Adipose tissue (tissue), 3 donors: ENCODE results near the gene DYSF. TPM values are rescaled to one million over a fixed set of nuclear protein-coding genes. Genes with fewer than 3 reads are reported as not detected.

Source experiments
- H3K27ac ChIP-seq: one replicate; pipeline ENCODE4 v1.5.1; 2013; ENCODE audit warnings: low read depth, low read length
- WGBS, 3 donors: extraction: QIAGEN DNeasy Blood & Tissue Kit; methylation state at CpG; one replicate each; pipeline ENCODE4 v1.1.7; 2013; 5-methylcytosine and 5-hydroxymethylcytosine counted together
- polyA plus RNA-seq, 3 donors: library from polyadenylated mRNA; stranded (reverse); fragments of 200-250 nt; gene quantifications; one replicate each; pipeline ENCODE4 v1.2.3, GENCODE V29; 2013
- donor health status: healthy with polysubstance abuse.
- donor health status: Bipolar disorder and iron deficiency.
- donor health status: healthy.

Gene DYSF
- polyA plus RNA-seq, 3 donors: 1.5 to 24.0 (median 20.7) TPM

GRCh38 chr2:71693286-71694270, 240.2 kb downstream of the DYSF start:
- 85 to 90% (median 89%) methylated on average over 19 of the region's 19 CpGs for WGBS, 3 donors
- no peak overlapping the region for H3K27ac ChIP-seq

- 83 to 90% (median 85%) methylated on average over 14 of the region's 14 CpGs for WGBS, 3 donors
- H3K27ac ChIP-seq: no peak overlapping the region
Observed at GRCh38 chr2:71694501-71695234, 241.3 kb downstream of the DYSF start.

GRCh38 chr2:71695235-71696120, 242.1 kb downstream of the DYSF start:
- 79 to 89% (median 82%) methylated on average over 11 to 13 of the region's 13 CpGs for WGBS, 3 donors
- H3K27ac ChIP-seq: no peak overlapping the region

- 45 to 54% (median 53%) methylated on average over 8 of the region's 8 CpGs for WGBS, 3 donors
- no peak overlapping the region for H3K27ac ChIP-seq
Observed at GRCh38 chr2:71696381-71696780, 243.0 kb downstream of the DYSF start.

GRCh38 chr2:71697106-71698004, 244.0 kb downstream of the DYSF start:
- WGBS, 3 donors: 85 to 94% (median 93%) methylated on average over 14 of the region's 14 CpGs
- H3K27ac ChIP-seq: no peak overlapping the region

- no peak overlapping the region for H3K27ac ChIP-seq
- WGBS, 3 donors: 85 to 90% (median 89%) methylated on average over 6 of the region's 6 CpGs
Observed at GRCh38 chr2:71699428-71699827, 246.1 kb downstream of the DYSF start.

- H3K27ac ChIP-seq: no peak overlapping the region
- 74 to 80% (median 77%) methylated on average over 11 of the region's 11 CpGs for WGBS, 3 donors
Observed at GRCh38 chr2:71700041-71700657, 246.8 kb downstream of the DYSF start.

- WGBS, 3 donors: 51 to 62% (median 60%) methylated on average over 21 of the region's 21 CpGs
- no peak overlapping the region for H3K27ac ChIP-seq
Observed at GRCh38 chr2:71700658-71701397, 247.5 kb downstream of the DYSF start.

- 80 to 87% (median 84%) methylated on average over 15 of the region's 15 CpGs for WGBS, 3 donors
- H3K27ac ChIP-seq: no peak overlapping the region
Observed at GRCh38 chr2:71702071-71702970, 249.0 kb downstream of the DYSF start.

GRCh38 chr2:71702971-71703898, 249.9 kb downstream of the DYSF start:
- WGBS, 3 donors: 70 to 84% (median 81%) methylated on average over 13 of the region's 13 CpGs
- H3K27ac ChIP-seq: no peak overlapping the region

- no peak overlapping the region for H3K27ac ChIP-seq
- 81 to 92% (median 82%) methylated on average over 9 of the region's 9 CpGs for WGBS, 3 donors
Observed at GRCh38 chr2:71704131-71704561, 250.8 kb downstream of the DYSF start.

GRCh38 chr2:71704688-71705087, 251.3 kb downstream of the DYSF start:
- 58 to 72% (median 65%) methylated on average over 5 of the region's 5 CpGs for WGBS, 3 donors

GRCh38 chr2:71705171-71705960, 252.0 kb downstream of the DYSF start:
- H3K27ac ChIP-seq: no peak overlapping the region
- 91 to 92% (median 92%) methylated on average over 17 to 19 of the region's 19 CpGs for WGBS, 3 donors

More at GRCh38 chr2:71704688-71705087, 251.3 kb downstream of the DYSF start:
- H3K27ac ChIP-seq: no peak overlapping the region

- no peak overlapping the region for H3K27ac ChIP-seq
- 68 to 79% (median 76%) methylated on average over 4 of the region's 4 CpGs for WGBS, 3 donors
Observed at GRCh38 chr2:71706121-71706520, 252.8 kb downstream of the DYSF start.
